ENCODE results near the gene ICE2.
"Not testable (repeated sequence)": the region's sequence is repeated elsewhere in the genome, so short reads cannot be mapped to it uniquely, and the experiment has no call there.

ICE2 gene

GRCh38 chr15:60442763-60443162, 36.2 kb downstream of the ICE2 start:
- no peak for DNase-seq (ENCODE audit: low spot score)

GRCh38 chr15:60442031-60442650, 36.8 kb downstream of the ICE2 start:
- no peak for DNase-seq (ENCODE audit: low spot score)

GRCh38 chr15:60441331-60441730, 37.6 kb downstream of the ICE2 start:
- no peak for DNase-seq (ENCODE audit: low spot score)

DNA sequence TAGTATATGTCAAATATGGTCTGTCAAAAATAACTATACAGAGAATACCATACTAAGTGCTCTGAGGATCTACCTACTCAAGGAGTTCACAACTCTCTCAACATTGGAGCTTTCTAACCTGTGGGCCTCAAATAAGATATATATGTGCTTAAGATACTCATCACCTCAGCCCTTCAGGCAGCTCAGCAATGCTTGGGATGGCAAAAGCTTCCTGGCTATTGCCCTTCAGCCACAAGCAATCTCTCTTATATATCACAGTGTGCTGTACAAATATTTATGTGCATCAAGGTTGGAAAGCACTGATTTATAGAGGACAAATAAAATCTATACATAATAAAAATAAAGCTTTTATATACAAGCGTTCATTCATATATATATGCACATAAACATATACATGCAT, 40.3 kb downstream of the ICE2 start:
- no peak for DNase-seq (ENCODE audit: low spot score)

GRCh38 chr15:60428935-60429334, 50.0 kb downstream of the ICE2 start:
- DNase-seq (ENCODE audit: low spot score), result no peak

DNA sequence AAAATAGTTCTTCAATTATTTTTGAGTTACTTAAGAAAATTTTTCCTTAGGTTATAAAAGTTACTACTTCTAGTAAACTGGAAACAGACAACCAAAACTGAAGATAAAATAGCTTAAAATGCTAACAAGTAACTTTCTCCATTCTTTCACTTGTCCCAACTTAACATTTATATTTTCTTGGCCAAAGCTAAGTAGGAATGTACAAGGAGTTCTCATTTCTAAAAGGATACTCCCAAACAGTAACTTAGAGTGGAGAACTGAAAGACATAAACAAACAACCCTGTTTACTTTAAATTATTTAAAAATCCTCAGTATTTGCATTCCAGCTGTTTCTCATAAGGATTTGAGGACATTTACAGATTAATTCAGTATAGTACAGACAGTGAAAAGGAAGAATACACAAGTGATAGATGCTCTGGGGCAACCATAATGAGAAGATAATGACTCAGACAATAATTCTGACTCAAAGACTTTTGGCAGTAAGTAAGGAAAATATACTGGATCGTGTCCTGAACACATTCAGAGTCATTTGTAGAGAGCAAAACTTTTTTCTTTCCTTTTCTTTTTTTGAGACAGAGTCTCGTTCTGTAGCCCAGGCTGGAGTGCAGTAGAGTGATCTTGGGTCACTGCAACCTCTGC, 52.0 kb downstream of the ICE2 start:
- DNase-seq (ENCODE audit: low spot score), result no peak

GRCh38 chr15:60425461-60425860, 53.5 kb downstream of the ICE2 start:
- DNase-seq (ENCODE audit: low spot score), result no peak

DNA sequence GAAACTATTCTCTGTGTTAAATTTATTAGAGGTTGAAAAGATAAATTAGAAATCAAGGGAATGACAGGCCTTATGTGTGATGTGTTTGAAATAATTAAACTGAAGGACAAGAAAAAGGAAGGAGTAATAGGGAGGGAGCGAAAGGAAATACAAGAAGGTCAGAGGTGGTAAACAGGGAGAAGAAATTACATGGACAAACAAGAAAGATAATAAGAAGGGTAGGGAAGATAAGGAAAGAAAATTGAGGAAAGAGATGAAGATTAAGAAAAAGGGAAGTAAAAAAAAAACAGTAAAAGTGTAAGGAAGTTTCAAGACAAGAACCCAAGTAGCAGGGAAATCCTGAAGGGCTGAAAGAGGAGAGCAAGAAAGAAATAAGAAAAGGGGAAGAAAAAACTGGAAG, 54.9 kb downstream of the ICE2 start:
- DNase-seq (ENCODE audit: low spot score), result no peak

DNA sequence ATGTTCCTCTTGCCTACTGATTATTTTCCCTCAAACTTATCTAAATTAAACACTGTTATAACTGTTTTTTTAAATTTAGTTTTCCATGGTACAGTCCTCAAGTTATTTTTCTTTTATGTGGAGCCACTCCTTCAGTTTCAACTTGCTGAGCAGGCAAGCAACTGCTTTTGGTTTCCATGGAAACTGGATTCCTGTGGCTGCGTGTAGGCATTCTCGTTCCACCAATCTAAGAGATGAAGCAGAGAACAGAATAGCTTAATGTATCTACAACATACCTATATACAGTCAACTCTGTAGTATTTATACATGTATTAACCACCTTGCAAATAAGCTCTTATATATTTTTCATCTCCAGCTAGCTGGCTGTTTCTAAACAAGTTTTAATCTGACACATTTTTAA, 55.4 kb downstream of the ICE2 start:
- no peak for DNase-seq (ENCODE audit: low spot score)

GRCh38 chr15:60421544-60421943, 57.4 kb downstream of the ICE2 start:
- no peak for DNase-seq (ENCODE audit: low spot score)

- no peak for DNase-seq (ENCODE audit: low spot score)
Measured at GRCh38 chr15:60420203-60420716, 58.7 kb downstream of the ICE2 start.

- no peak for DNase-seq (ENCODE audit: low spot score)
Measured at GRCh38 chr15:60419753-60420152, 59.2 kb downstream of the ICE2 start.

- DNase-seq (ENCODE audit: low spot score), result no peak
Measured at GRCh38 chr15:60418096-60418495, 60.8 kb downstream of the ICE2 start.

DNA sequence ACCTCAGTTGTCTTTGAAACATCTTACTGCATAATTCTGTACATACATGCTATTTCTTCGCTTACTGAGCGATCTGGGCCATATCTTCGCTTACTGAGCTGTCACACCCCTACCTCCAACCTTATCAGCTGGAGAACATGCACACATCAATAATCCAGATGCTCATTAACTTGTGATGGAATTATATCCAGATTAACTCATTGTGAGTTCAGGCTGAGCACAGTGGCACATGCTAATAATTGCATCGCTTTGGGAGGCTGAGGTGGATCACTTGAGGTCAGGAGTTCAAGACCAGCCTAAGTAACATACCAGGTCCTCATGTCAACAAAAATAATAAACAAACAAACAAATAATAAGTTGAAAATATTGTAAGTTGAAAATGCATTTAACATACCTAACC, 61.8 kb downstream of the ICE2 start:
- no peak for DNase-seq (ENCODE audit: low spot score)

- DNase-seq (ENCODE audit: low spot score), result no peak
Measured at GRCh38 chr15:60416484-60416883, 62.5 kb downstream of the ICE2 start.

GRCh38 chr15:60414016-60414682, 64.8 kb downstream of the ICE2 start:
- DNase-seq (ENCODE audit: low spot score), result no peak

DNA sequence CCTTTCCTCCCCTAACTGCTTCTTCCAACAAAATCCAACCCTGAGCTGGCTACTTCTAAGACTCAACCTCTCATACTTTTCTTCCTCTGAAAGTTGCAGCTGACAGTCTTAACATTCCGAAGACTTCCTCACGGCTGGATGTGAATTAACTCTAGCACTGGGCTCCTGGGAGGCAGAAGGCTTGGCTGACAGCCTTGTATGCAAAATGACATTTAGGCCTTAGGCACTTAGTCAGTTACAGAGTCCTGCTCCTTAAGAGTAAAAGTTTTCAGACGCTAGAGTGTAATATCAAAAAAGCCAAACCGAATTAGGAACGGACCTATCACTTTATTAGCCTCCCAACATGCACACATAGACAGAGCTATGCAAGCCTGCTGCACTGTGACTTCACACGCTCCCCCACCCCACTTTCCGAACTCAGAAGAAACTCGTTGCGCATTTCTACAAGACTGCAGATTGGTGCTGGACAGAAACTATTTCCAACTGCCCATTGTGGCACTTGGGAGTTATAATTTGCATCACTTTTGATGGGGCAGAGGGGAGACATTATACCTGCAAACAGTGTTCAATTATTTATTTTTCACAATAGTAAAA, 65.6 kb downstream of the ICE2 start:
- no peak for DNase-seq (ENCODE audit: low spot score)

- DNase-seq (ENCODE audit: low spot score), result not testable (repeated sequence)
Measured at GRCh38 chr15:60412807-60413206, 66.1 kb downstream of the ICE2 start.

DNA sequence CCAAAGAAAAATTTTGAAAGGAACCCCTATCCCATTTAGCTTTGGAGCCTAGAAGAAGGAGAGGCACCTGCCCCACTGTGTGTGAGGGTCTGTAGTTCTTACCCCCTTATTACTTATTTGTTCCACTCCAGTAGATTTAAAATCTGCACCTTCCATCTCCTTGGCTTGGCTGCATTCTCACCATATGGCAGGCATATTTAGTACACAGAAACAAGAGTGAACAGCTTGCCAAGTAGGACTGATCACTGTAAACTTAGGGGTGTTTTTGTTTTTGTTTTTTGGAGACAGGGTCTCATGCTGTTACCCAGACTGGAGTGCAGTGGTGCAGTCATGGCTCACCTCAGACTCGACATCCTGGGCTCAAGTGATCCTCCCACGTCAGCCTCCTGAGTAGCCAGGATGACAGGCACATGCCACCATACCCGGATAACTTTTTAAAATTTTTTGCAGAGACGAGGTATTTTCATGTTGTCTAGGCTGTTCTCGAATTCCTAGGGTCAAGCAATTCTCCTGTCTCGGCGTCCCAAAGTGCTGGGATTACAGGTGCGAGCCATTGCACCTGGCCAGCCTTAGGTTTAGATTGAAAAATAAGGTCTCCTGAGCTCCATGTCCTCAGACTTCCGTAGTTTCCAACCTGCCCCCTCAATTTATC, 67.0 kb downstream of the ICE2 start:
- no peak for DNase-seq (ENCODE audit: low spot score)

DNA sequence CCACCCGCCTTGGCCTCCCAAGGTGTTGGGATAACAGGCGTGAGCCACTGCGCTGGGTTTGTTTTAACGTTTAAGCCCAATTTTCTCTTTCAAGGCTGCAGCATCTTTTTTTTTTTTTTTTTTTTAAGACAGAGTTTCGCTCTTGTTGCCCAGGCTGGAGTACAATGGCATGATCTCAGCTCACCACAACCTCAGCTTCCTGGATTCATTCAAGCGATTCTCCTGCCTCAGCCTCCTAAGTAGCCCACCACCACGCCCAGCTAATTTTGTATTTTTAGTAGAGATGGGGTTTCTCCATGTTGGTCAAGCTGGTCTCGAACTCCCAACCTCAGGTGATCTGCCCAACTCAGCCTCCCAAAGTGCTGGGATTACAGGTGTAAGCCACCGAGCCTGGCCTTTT, 68.6 kb downstream of the ICE2 start:
- not testable (repeated sequence) for DNase-seq (ENCODE audit: low spot score)

DNA sequence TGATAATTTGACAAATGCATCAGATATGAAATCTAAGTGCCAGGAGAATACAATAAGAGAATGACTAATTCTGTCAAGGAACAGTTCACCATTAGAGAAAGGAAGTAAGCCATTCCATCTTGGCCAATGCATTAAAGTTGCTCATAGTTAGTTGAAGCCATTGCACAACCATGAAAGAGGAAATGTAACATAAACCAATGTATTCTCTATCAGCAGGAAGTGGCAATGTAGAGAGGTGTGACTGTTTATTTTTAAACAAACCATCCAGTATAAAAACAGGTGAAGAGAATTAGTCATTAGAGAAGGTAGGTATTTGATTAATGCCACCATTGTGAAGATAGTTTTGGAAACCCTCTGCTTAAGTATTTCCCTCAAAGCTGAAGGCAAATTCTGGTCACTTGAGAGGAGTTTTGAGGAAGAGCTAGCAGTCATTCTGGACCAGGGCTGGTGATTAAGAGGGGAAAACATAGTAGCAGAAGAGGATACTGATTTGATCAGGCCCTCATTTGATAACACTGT, 70.4 kb downstream of the ICE2 start:
- no peak for DNase-seq (ENCODE audit: low spot score)

DNA sequence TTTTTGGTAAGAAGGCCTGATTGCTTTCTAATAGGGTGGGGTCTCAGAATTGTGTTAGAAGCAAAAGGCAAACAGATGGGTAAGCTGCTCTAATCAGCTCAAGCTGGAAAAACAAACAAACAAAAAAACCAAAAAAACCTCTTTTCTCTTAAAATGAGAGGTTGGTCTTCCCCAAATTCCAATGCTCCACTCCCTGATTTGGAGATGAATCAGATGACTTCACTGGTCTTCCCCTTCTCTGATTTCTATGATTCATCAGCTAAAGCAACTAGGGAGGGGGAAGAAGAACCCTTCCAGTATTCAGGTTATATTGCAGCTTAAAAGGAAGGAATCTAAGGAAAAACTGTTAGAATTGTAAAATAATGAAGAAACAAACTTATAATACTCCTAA, 71.5 kb downstream of the ICE2 start:
- no peak for DNase-seq (ENCODE audit: low spot score)
